Measurements from ENCODE around the gene TMEM50A.
"Not testable (repeated sequence)": the region's sequence is repeated elsewhere in the genome, so short reads cannot be mapped to it uniquely, and the experiment has no call there.

The TMEM50A gene

GRCh38 chr1:25336922-25337354 is 1.2 kb upstream of the TMEM50A start:
- DNase-seq (ENCODE audit: low read depth), result not testable (repeated sequence)

- DNase-seq (ENCODE audit: low read depth), result not testable (repeated sequence)
These were observed 499 bp upstream of the TMEM50A start for GRCh38 chr1:25337483-25338187.

DNA sequence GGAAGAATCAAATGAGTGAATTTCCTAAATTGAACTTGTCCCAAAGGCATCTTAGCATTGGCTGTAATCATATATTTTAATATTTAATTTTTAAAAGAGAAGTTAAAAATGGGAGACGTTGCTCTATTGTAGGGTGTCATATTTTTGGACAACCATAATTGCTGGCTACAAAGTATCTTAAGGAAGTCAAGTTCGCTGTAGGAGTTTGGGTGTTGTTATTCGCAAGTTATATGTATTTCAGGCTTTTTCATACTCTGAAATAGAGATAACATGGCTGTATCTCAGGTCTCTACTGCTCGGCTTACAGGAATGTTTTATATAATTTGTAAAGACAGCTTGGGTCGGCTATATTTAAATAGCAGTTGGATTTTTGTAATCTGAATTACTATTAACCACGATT is 852 bp downstream of the TMEM50A start:
- no peak for DNase-seq (ENCODE audit: low read depth)

DNA sequence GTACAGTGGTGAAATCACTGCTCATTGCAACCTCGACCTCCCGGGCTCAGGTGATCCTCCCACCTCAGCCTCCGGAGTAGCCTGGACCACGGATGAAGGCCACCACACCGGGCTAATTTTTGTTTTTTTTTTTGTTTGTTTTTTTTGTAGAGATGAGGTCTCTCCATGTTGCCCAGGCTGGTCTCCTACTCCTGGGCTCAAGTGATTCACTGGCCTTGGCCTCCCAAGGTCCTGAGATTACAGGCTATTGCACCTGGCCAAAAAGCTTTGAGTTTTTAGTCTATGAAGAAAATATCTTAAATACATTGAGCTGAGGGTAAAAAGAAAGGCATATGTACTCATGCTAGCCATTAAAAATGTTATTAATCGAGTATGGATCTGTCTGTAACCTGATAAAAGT is 3.6 kb downstream of the TMEM50A start:
- DNase-seq (ENCODE audit: low read depth), result no peak

- no peak for DNase-seq (ENCODE audit: low read depth)
These were observed 4.7 kb downstream of the TMEM50A start for GRCh38 chr1:25342846-25343245.

- no peak for DNase-seq (ENCODE audit: low read depth)
These were observed 5.7 kb downstream of the TMEM50A start for GRCh38 chr1:25343872-25344271.

GRCh38 chr1:25347556-25347955 is 9.4 kb downstream of the TMEM50A start:
- DNase-seq (ENCODE audit: low read depth), result no peak

DNA sequence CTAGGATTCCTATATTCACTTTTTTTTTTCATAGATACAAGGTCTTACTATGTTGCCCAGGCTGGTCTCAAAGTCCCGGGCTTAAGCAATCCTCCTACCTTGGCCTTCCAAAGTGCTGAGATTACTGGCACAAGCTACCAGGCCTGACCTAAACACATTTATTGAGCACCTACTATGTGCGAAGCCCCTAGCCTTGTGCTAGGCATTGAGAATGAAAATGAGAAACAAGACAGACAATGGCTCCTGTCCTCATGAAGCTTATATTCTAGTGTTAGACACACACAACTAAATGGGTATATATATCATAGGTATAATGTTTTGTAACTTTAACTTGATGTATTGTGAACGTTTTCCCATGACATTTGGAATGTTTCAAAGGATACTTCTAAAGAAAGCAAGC is 11.5 kb downstream of the TMEM50A start:
- DNase-seq (ENCODE audit: low read depth), result no peak

- no peak for DNase-seq (ENCODE audit: low read depth)
These were observed 17.8 kb downstream of the TMEM50A start for GRCh38 chr1:25355841-25356395.

- no peak for DNase-seq (ENCODE audit: low read depth)
These were observed 18.3 kb downstream of the TMEM50A start for GRCh38 chr1:25356441-25356840.

DNA sequence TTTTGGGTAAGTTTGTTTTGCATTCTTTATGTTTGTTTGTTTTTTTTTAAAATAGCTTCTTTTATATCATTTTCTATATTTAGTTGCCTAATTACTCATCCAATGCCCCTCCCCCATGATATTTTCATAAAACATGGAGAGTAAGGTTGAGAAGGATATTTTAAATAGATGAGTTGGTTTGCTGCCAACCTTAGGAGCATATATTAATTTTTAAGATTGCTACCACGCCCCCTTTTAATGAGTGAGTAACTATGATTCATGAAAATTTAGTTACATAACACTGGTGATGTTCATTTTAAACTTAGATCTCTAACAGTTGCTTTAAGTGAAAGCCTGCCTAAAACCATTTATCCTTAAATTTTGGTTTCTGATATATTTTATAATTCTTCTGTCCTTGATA is 18.7 kb downstream of the TMEM50A start:
- DNase-seq (ENCODE audit: low read depth), result no peak

DNA sequence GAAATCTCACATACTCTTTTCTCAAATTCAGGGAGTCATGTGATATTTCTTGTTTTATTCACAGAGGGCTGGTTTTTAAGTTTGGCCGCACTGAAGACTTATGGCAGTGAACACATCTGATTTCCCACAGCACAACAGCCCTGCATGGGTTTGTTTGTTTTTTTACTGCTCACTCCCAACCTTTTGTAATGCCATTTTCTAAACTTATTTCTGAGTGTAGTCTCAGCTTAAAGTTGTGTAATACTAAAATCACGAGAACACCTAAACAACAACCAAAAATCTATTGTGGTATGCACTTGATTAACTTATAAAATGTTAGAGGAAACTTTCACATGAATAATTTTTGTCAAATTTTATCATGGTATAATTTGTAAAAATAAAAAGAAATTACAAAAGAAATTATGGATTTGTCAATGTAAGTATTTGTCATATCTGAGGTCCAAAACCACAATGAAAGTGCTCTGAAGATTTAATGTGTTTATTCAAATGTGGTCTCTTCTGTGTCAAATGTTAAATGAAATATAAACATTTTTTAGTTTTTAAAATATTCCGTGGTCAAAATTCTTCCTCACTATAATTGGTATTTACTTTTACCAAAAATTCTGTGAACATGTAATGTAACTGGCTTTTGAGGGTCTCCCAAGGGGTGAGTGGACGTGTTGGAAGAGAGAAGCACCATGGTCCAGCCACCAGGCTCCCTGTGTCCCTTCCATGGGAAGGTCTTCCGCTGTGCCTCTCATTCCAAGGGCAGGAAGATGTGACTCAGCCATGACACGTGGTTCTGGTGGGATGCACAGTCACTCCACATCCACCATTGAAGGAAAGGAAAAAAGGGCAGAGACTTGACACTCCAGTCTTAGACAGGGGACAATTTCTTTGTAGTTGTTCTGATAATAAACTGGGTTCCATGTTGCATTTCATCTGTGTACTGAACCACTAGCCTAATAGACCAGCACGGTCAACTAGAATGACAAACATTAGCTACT is 22.8 kb downstream of the TMEM50A start:
- DNase-seq (ENCODE audit: low read depth), result no peak

DNA sequence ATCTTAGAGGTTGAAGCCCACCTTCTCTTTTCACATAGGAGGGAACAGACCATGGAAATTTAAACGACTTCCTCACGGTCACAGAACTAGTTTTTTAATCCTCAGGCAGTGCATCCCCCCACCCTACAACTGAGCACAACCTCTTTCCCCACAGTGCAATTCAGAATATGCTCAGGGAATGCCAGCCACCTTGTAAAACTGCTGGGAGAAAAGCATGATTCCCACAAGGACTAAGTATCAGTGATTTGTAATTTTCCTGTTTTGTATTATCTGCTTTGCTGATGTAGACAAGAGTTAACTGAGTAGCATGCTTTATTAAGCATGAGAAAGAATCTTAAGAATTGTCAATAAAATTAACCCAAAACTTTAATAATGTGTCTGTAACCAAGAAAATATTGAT is 23.8 kb downstream of the TMEM50A start:
- no peak for DNase-seq (ENCODE audit: low read depth)

DNA sequence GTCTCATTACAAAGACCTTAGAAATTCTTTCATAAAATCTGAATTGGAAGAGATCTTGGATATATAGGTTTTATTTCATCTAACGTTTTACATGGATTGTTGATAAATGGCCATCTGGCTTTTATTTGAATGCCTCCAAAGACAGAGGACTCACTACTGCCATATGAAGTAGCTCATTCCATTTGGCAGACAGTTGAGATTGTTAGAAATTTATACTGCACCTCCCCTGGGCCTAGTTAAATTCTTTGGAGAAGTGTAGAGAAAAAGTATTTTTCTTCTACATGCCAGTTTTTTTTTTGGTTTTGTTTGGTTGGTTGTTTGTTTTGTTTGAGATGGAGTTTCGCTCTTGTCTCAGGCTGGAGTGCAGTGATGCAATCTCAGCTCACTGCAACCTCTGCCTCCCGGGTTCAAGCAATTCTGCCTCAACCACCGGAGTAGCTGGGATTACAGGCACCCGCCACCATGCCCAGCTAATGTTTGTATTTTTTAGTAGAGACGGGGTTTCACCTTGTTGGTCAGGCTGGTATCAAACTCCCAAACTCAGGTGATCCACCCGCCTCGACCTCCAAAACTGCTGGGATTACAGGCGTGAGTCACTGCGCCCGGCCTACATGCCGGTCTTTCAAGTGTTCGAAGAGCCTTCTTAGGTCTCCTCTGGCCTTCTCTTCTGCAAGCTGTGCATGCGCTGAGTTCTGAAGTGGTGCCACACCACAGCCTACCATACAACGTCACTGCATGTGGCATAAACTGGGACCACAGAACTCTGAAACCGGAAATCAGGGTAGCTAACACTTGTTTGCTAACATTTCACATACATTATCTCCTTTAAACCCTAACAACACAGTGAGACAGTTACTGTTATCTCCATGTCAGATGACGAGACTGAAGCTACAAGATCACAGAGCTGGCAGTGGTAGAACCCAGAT is 24.8 kb downstream of the TMEM50A start:
- not testable (repeated sequence) for DNase-seq (ENCODE audit: low read depth)

DNA sequence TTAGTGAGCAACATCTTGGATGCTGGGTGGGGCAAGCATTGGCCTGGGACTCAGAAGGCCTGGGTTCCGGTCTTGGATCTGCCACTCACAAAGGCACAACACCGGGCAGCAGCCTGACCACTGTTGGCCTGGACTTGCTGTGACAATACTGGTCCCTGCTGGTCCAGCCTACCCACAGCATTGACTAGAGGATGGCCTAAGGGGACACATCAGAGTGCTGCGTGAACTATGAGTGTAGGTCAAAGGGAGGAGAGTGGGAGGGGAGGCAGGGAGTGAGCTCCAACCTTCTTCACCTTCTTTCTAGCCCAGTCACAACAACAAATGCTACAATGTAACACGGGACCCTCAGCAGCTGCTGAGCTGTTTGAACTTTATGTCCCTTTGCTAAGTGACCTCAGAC is 31.1 kb downstream of the TMEM50A start:
- no peak for DNase-seq (ENCODE audit: low read depth)

DNA sequence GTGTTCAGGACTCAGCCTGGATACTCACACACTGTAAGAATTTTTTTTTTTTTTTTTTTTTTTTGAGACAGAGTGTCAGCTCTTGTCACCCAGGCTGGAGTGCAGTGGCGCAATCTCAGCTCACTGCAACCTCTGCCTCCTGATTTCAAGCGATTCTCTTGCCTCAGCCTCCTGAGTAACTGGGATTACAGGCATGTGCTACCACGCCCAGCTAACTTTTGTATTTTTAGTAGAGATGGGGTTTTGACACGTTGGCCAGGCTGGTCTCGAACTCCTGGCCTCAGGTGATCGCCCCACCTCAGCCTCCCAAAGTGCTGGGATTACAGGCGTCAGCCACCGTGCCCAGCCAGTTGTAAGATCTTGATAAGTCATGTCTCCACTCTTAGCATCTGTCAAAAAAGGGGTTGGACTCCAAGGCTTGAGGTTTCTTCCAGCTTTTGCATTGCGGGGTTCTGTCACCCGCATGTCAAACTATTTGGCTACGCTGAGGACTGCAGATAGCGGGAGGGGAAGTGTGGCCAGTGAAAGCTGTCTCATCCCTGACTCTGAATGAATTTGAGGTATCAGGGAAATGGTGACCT is 31.6 kb downstream of the TMEM50A start:
- DNase-seq (ENCODE audit: low read depth), result not testable (repeated sequence)

DNA sequence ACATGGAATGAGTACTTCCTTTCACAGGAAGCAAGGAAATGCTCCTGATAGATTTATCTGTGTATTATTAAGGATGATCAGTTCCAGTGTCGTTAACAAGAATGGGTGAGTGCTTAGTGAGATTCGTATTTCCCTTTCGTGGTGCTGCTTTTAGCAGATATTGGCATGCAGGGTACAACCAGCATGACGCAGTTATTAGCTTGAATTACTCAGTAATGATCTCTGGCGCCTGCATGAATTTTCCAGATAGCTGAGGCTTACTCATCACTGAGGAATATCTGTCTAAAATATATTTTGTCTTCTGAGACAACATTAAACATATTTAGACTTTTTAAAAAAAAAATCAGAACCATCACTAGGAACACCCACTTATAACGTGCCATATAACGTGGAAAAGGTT is 33.6 kb downstream of the TMEM50A start:
- DNase-seq (ENCODE audit: low read depth), result not testable (repeated sequence)

DNA sequence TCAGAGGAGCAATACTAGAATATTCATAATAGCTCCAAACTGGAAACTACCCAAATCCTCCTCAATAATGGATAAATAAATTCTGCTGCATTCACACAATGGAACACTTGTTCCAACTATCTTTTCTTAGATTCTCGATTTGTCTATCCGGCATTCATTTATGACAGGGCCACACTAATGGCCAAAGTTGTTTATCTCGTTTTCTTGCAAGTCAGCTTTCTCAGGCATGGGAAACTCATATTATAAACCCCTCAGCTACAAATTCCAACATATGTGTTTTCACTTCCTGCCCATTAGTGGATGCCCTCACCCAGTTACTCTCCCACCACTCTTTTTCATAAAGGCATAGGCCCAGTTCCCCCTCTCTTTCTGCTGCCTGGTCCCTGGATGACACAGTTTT is 40.2 kb downstream of the TMEM50A start:
- not testable (repeated sequence) for DNase-seq (ENCODE audit: low read depth)

DNA sequence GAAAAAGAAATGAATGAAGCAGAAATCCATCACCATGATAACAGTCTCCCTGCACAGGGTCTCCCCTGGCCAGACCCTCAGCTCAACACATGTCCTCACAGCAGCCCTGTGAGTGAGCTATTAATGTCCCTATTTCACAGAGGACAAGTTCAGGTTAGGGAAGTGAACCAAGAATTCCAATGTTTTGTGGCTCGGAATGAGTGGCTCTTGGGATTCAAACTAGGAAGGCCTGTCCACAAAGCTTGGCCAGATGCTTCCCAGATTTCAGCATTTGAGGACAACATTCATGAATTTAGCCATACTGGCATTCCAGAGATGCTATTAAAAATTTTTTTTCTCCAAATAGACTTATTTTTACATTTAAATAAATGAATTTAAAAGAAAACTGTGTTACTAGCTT is 44.4 kb downstream of the TMEM50A start:
- DNase-seq (ENCODE audit: low read depth), result not testable (repeated sequence)

- not testable (repeated sequence) for DNase-seq (ENCODE audit: low read depth)
These were observed 45.0 kb downstream of the TMEM50A start for GRCh38 chr1:25383090-25383489.

GRCh38 chr1:25383875-25384274 is 45.7 kb downstream of the TMEM50A start:
- not testable (repeated sequence) for DNase-seq (ENCODE audit: low read depth)
